HG03432 (cell line): Measurements from ENCODE around the gene GLYR1.

Source experiments
- ATAC-seq: cut with Tn5 transposase; IDR thresholded peaks from one replicate; pipeline ENCODE4 v1.9.1; 2021; ENCODE audit warnings: mild to moderate bottlenecking, moderate library complexity; ENCODE audit not compliant: unreplicated experiment

GLYR1 gene

GRCh38 chr16:4768549-4769305, 78.4 kb downstream of the GLYR1 start:
- peak; percentile 74 for ATAC-seq

GRCh38 chr16:4767872-4768548, 79.1 kb downstream of the GLYR1 start:
- ATAC-seq = no peak

- peak; percentile 90 for ATAC-seq
Measured at GRCh38 chr16:4766875-4767628, 80.0 kb downstream of the GLYR1 start, which contains the start of gene ZNF500. Gene ZNF500 (minus strand): TSS chr16:4767162. CDS start chr16:4765978, 1,184 bp downstream.

- ATAC-seq = no peak
Measured at GRCh38 chr16:4765511-4766474, 81.3 kb downstream of the GLYR1 start.

DNA sequence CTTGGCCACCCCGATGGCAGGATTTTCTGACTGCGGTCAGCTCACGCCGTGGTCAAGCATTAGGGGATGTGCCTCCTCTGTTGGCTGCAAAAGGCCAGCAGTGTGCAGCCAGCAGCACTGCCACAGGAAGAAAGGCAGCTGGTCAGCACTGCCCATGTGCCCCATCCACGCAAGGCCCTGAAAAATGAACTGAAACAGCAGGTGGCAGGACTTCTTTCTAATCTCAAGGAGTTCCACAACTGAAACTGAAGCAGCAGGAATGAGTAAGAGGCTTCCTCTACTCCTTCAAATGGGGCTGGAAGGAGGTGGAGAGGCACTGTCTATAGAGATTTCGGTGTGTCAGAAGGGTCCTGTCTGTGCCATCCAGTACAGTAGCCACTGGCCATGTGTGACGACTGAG, 83.3 kb downstream of the GLYR1 start:
- ATAC-seq = no peak

GRCh38 chr16:4762205-4762604, 84.9 kb downstream of the GLYR1 start:
- ATAC-seq = no peak

GRCh38 chr16:4760221-4760910, 86.7 kb downstream of the GLYR1 start:
- ATAC-seq = no peak

DNA sequence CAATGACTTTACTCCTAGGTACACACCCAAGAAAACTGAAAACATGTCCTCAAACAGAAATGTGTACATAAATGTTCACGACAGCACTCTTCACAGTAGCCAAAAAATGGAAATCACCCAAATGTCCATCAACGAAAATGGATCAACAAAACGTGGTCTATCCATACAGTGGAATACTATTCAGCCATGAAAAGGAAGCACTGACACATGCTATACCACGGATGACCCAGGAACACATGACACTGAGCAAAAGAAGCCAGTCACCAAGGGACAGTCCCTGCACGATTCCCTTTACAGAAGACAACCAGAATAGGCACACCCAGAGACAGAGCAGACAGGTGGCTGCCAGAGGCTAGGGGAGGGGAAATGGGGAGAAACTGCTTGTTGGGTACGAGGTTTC, 91.4 kb downstream of the GLYR1 start:
- ATAC-seq = no peak

GRCh38 chr16:4754865-4755264, 92.2 kb downstream of the GLYR1 start:
- ATAC-seq = no peak

GRCh38 chr16:4753227-4753626, 93.9 kb downstream of the GLYR1 start:
- ATAC-seq = no peak
